ENCODE results near the gene MAP3K4.

The MAP3K4 gene

DNA sequence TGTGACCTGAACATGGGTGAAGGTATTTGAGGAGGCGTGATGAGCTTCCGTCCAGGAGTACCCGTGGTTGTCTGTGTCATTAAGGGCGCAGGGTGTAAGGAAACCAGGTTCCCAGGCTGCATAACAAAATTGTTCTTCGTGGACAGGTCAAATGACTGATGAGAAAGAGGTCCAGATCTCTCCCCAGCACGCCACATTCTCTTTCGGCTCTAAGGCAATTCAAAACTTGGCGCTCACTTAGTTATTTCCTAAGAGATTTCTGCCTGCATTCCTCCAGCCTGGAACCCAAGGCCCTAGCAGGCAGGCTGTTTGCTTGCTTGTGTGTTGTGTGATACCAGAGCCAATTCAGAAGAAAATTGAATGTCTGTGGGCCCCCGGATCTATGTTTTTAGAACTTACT is 142.4 kb downstream of the MAP3K4 start:
- TF ChIP-seq, protein P1, sequence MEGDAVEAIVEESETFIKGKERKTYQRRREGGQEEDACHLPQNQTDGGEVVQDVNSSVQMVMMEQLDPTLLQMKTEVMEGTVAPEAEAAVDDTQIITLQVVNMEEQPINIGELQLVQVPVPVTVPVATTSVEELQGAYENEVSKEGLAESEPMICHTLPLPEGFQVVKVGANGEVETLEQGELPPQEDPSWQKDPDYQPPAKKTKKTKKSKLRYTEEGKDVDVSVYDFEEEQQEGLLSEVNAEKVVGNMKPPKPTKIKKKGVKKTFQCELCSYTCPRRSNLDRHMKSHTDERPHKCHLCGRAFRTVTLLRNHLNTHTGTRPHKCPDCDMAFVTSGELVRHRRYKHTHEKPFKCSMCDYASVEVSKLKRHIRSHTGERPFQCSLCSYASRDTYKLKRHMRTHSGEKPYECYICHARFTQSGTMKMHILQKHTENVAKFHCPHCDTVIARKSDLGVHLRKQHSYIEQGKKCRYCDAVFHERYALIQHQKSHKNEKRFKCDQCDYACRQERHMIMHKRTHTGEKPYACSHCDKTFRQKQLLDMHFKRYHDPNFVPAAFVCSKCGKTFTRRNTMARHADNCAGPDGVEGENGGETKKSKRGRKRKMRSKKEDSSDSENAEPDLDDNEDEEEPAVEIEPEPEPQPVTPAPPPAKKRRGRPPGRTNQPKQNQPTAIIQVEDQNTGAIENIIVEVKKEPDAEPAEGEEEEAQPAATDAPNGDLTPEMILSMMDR (IDR thresholded peaks at IDR 0.05), result no peak
- no peaks in the 10 kb centered on the region for H3K9me3 ChIP-seq
- no peaks in the 10 kb centered on the region for H3K27me3 ChIP-seq
- no peaks in the 10 kb centered on the region for H3K4me1 ChIP-seq (ENCODE audit: control insufficient read depth in 1 of 2, insufficient read depth in 1 of 2, low read depth in 1 of 2, low read length in 1 of 2)
- H3K4me3 ChIP-seq (ENCODE audit: low read depth in 1 of 2, low read length in 1 of 2), result no peak overlapping the region
- H3K36me3 ChIP-seq, result peaks cover 6% of the 10 kb centered on the region
- no peak overlapping the region for H3K27ac ChIP-seq

DNA sequence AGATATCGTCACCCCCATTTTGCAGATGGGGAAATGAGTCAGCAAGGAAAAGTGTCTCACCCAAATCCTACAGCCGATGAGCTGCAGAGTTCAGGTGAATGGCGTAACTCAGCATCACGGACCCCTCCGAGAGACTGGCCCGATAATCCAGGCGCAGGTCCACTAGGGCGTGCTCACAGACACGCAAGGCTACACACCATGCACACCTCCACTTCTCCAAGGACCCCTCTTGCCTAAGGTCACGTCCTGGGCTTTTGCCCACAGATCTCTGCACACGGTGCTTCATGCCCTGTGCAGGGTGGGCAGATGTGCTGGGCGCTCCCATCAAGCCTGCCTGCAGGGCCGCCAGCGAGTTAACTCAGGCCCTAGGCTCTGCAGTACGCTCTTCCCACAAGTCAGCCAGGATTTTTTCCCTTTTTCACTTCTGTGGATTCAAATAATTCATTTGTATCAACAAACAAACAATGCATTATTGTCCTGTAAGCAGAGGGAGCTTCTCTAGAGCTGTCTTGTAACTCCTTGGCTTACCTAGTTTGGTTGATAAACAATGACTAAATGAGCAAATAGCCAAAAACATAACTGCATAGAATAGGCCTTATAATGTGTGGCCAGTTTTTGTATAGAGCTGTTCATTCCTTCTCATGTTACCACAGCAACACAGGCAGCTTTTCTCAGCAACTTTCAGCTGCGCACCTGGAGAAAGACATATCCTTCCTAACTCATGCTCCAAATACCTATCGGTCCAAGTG is 143.2 kb downstream of the MAP3K4 start:
- no peaks in the 10 kb centered on the region for H3K4me1 ChIP-seq (ENCODE audit: control insufficient read depth in 1 of 2, insufficient read depth in 1 of 2, low read depth in 1 of 2, low read length in 1 of 2)
- H3K9me3 ChIP-seq, result no peaks in the 10 kb centered on the region
- H3K27ac ChIP-seq, result no peak overlapping the region
- H3K36me3 ChIP-seq, result peaks cover 6% of the 10 kb centered on the region
- no peaks in the 10 kb centered on the region for H3K27me3 ChIP-seq
- no peak overlapping the region for H3K4me3 ChIP-seq (ENCODE audit: low read depth in 1 of 2, low read length in 1 of 2)
- TF ChIP-seq, protein P1 (IDR thresholded peaks at IDR 0.05), result no peak

DNA sequence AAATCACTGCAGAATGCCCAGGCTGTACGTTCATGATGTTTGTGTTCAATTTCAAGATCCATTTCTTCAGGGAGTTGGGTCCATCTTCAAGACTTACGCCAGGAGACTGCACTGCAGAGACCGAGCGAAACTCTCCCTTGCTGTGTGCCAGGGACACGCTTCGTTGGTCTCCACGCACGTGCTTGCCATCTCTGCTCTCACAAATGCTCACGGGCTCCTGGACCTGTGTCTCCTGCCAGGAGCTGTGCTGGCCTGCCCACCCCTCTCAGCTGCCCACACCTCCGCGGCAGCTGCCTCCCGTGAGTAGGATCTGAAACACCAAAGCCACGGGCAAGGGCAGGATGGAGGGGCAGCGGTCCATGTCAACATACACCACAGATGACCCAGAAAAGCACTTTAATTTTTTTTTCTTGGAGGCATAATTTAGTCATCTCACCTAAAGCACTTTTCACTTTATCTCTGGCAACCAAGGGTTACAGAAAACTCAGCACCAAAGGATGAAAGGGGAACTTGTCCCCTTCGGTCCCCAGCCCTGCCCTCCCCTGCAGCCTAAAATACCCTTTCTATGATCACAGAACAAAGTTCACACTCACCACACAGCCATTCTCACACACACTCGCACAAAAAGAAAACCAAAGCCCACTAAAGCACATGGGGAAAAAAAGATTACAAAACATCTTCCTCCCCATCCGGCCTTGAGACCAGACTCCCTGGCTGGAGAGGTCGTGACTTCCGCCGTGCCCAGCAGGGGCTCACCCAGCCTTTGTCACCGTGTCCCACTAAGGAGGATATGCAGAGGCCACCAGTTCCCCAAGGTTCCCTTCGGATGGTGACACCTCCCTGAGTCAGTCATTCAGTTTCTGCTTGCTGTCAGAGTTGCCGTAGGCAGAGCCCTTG is 144.4 kb downstream of the MAP3K4 start:
- H3K4me3 ChIP-seq (ENCODE audit: low read depth in 1 of 2, low read length in 1 of 2), result no peak overlapping the region
- no peaks in the 10 kb centered on the region for H3K9me3 ChIP-seq
- H3K27me3 ChIP-seq, result no peaks in the 10 kb centered on the region
- TF ChIP-seq, protein P1 (IDR thresholded peaks at IDR 0.05), result no peak
- H3K27ac ChIP-seq, result no peak overlapping the region
- H3K4me1 ChIP-seq (ENCODE audit: control insufficient read depth in 1 of 2, insufficient read depth in 1 of 2, low read depth in 1 of 2, low read length in 1 of 2), result no peaks in the 10 kb centered on the region
- no peaks in the 10 kb centered on the region for H3K36me3 ChIP-seq

DNA sequence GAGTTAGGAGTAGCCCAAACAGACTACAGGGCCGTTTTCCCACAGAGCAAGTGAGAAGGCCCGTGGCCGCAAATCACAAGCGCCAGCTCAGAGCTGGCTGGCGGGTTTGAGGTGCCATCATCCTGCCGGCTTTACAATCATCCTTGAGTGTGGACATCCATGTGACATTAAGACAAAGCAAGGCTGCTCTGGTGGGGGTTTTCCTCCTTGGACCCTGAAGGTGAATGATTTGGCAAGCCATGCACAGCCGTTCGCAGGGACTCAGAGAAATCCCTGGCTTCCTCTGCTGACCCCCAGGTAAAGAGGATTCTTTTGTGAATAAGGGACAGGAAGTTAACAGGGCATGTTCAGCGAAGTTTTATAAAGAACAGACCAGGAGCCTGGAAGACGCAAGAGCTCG is 145.1 kb downstream of the MAP3K4 start:
- H3K27ac ChIP-seq, result no peak overlapping the region
- TF ChIP-seq, protein P1 (IDR thresholded peaks at IDR 0.05), result no peak
- H3K27me3 ChIP-seq, result no peaks in the 10 kb centered on the region
- no peak overlapping the region for H3K4me3 ChIP-seq (ENCODE audit: low read depth in 1 of 2, low read length in 1 of 2)
- no peaks in the 10 kb centered on the region for H3K36me3 ChIP-seq
- H3K9me3 ChIP-seq, result no peaks in the 10 kb centered on the region
- H3K4me1 ChIP-seq (ENCODE audit: control insufficient read depth in 1 of 2, insufficient read depth in 1 of 2, low read depth in 1 of 2, low read length in 1 of 2), result no peaks in the 10 kb centered on the region

DNA sequence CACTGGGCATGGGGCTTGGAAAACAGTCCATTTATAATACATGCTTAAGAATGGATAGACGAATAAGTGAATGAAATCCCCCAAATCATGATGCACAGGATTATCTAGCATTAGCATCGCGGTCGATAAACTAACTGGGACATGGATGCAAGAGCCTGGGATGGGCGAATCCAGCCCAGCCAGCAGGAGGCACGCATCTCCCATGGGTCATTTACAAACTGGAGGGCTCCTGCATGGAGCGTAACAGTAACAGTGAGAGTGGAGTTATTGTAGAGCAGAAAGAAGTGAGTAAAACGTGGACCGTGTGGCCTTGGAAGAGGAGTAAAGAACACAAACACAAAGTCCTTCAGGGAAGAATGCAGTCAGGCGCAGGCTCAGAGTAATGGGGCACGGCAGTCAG is 145.8 kb downstream of the MAP3K4 start:
- Histone ChIP-seq H3K4me1 (ENCODE audit: control insufficient read depth in 1 of 2, insufficient read depth in 1 of 2, low read depth in 1 of 2, low read length in 1 of 2) (no peaks in the 10 kb centered on the region), H3K27me3 (no peaks in the 10 kb centered on the region), H3K36me3 (no peaks in the 10 kb centered on the region), H3K9me3 (no peaks in the 10 kb centered on the region), H3K27ac (no peak overlapping the region), H3K4me3 (ENCODE audit: low read depth in 1 of 2, low read length in 1 of 2) (no peak overlapping the region)
- TF ChIP-seq, protein P1 (IDR thresholded peaks at IDR 0.05), result no peak

Data from neutrophil (primary cell).